Measurements from ENCODE around the gene VPS8.

DNA sequence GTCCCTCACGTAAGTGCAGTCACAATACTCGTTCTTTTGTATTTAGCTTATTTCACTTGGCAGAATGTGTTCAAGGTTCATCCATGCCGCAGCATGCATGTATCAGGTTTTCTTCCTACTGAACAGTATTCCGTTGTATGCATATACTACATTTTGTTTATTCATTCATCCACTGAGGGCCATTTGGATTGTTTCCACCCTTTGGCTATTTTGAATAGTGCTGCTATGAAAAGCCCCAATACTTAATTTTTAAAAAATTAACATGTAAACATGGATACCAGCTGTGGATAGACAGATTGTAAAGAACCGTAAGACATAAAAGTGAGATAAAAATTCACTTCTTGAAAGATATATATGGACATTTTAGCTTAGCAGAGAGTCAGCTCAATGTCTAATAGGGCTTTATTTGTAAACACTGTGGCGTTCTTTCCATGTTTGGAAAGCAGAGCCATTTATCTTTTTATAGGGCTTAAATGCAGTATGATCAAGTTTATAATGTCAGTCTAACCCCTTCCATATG, 115.9 kb downstream of the VPS8 start:
- TF ChIP-seq POLR2A (IDR thresholded peaks at IDR 0.05): no peak
- TF ChIP-seq, protein P1, sequence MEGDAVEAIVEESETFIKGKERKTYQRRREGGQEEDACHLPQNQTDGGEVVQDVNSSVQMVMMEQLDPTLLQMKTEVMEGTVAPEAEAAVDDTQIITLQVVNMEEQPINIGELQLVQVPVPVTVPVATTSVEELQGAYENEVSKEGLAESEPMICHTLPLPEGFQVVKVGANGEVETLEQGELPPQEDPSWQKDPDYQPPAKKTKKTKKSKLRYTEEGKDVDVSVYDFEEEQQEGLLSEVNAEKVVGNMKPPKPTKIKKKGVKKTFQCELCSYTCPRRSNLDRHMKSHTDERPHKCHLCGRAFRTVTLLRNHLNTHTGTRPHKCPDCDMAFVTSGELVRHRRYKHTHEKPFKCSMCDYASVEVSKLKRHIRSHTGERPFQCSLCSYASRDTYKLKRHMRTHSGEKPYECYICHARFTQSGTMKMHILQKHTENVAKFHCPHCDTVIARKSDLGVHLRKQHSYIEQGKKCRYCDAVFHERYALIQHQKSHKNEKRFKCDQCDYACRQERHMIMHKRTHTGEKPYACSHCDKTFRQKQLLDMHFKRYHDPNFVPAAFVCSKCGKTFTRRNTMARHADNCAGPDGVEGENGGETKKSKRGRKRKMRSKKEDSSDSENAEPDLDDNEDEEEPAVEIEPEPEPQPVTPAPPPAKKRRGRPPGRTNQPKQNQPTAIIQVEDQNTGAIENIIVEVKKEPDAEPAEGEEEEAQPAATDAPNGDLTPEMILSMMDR (IDR thresholded peaks at IDR 0.05): no peak

Measured in body of pancreas (tissue), 4 donors.